ENCODE results near the gene DNAJA3. TPM values are rescaled to one million over a fixed set of nuclear protein-coding genes. Genes with fewer than 3 reads are reported as not detected.

Gene DNAJA3
- total and polyA plus RNA-seq, 10 of the 15 experiments (the other 5 are each of a cell fraction or from before 2014, with no cell fraction given) = 8.4 to 141 (median 60.8) TPM

- TF ChIP-seq HDAC6 (IDR thresholded peaks at IDR 0.05; ENCODE audit: unreplicated experiment) (no peak), ZBTB33 (IDR thresholded peaks at IDR 0.05) (no peak), ATF3 (IDR thresholded peaks at IDR 0.05; ENCODE audit: borderline replicate concordance, extremely low read depth, low read depth, low read length) (no peak), SIX5 (IDR thresholded peaks at IDR 0.05; ENCODE audit: low read depth, low read length, severe bottlenecking) (no peak), ZNF207 (IDR thresholded peaks at IDR 0.05; ENCODE audit: borderline replicate concordance) (no peak), RCOR1 (conservative IDR thresholded peaks at IDR 0.05; ENCODE audit: low read depth, low read length) (0 out of 2 replicates have a peak, but pooled peaks have one; percentile 22), POLR2AphosphoS5 (IDR thresholded peaks at IDR 0.05; ENCODE audit: low read length) (no peak), MTA2 (IDR thresholded peaks at IDR 0.05; ENCODE audit: low read depth) (no peak), WRNIP1 (IDR thresholded peaks at IDR 0.05; ENCODE audit: borderline replicate concordance, low read depth, low read length) (no peak), EP300 (IDR thresholded peaks at IDR 0.05; ENCODE audit: borderline replicate concordance in 1 of 2, control insufficient read depth in 1 of 2, low read depth in 2 of 2, low read length in 2 of 2) (peak in 1 of 2 experiments; percentile 54; a peak in 1 of 4 replicates), SUPT20H (IDR thresholded peaks at IDR 0.05; ENCODE audit: borderline replicate concordance, control insufficient read depth, low read depth, low read length) (no peak), ZNF622 (IDR thresholded peaks at IDR 0.05) (no peak), ZBTB4 (CRISPR knock-in tag; IDR thresholded peaks at IDR 0.05) (no peak), MYB (IDR thresholded peaks at IDR 0.05; ENCODE audit: borderline replicate concordance, low read depth, low read length) (no peak), YBX1 (IDR thresholded peaks at IDR 0.05) (no peak), ZNF384 (IDR thresholded peaks at IDR 0.05; ENCODE audit: borderline replicate concordance, low read depth, low read length) (peak; percentile 56; the same call in 1 of the 2 replicates), SRF (IDR thresholded peaks at IDR 0.05; ENCODE audit: low read depth in 2 of 2, low read length in 2 of 2) (no peak), E2F8 (IDR thresholded peaks at IDR 0.05; ENCODE audit: low read depth, partially characterized antibody) (no peak), NFYA (IDR thresholded peaks at IDR 0.05; ENCODE audit: borderline replicate concordance, low read depth, low read length) (no peak)
Observed at GRCh38 chr16:4505356-4506147, 79.9 kb downstream of the DNAJA3 start (continued).

Measured in GM12878 (cell line).